ENCODE data around the gene SLC44A3. TPM values are rescaled to one million over a fixed set of nuclear protein-coding genes. Genes with fewer than 3 reads are reported as not detected.

SLC44A3 gene
- total and polyA plus RNA-seq, 2 of the 13 experiments (the other 11 are each of a cell fraction or from before 2014, with no cell fraction given): 6.8 to 14.1 TPM

DNA sequence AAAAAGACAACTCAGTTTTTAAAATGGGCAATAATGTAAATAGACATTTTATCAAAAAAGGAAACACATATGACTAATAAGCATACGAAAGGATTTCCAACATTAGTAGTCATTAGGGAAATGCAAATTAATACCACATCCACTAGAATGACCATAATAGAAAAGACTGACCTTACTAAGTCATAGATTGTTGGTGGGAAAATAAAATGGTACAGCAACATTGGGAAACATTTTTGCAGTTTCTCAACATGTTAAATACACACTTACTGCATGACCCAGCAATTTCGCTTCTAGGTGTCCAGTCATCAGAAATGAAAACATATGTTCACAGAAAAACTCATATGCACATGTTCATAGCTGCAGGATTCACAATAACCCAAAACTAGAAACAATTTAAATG, 29.9 kb upstream of the SLC44A3 start:
- Histone ChIP-seq H3K9me3 (ENCODE audit: low read length) (no peaks in the 10 kb centered on the region), H3K4me1 (ENCODE audit: insufficient read depth, low read length) (peaks cover 23% of the 10 kb centered on the region), H3K4me2 (ENCODE audit: low read depth, low read length) (no peak overlapping the region), H3K27me3 (ENCODE audit: control insufficient read depth in 1 of 2, insufficient read depth in 2 of 2, low read length in 2 of 2) (no peaks in the 10 kb centered on the region), H3K36me3 (replicated peaks in 1 of 2; ENCODE audit: control insufficient read depth in 1 of 2, insufficient read depth in 2 of 2, low read length in 2 of 2) (no peaks in the 10 kb centered on the region), H4K20me1 (ENCODE audit: insufficient read depth, low read length) (no peaks in the 10 kb centered on the region), H2AFZ (ENCODE audit: low read length) (no peak overlapping the region), H3K27ac (ENCODE audit: extremely low read length, insufficient read depth, low read length) (no peak overlapping the region), H3K4me3 (replicated peaks in 1 of 3; ENCODE audit: insufficient read depth in 1 of 3, low read depth in 2 of 3, low read length in 3 of 3) (no peak overlapping the region), H3K79me2 (ENCODE audit: insufficient read depth, low read length) (no peaks in the 10 kb centered on the region), H3K9ac (ENCODE audit: insufficient read depth, low read depth, low read length) (no peak overlapping the region)
- CTCF ChIA-PET (ENCODE audit: low intra/inter-chr PET ratio, low total read pairs): no interaction called here
- no peak for DNase-seq (ENCODE audit: low spot score)
- intact Hi-C loops (cut with micrococcal nuclease; ENCODE audit: unreplicated experiment) (no loop called here), in situ Hi-C loops (cut with HindIII; ENCODE audit: extremely low pct_ligation_motif_present, low pct_unique_long_range_greater_than_20kb) (no loop called here)
- POLR2A ChIA-PET: no interaction called here
- no peak for TF ChIP-seq ZNF331 (CRISPR knock-in tag; IDR thresholded peaks at IDR 0.05)
- TF ChIP-seq, protein P1, sequence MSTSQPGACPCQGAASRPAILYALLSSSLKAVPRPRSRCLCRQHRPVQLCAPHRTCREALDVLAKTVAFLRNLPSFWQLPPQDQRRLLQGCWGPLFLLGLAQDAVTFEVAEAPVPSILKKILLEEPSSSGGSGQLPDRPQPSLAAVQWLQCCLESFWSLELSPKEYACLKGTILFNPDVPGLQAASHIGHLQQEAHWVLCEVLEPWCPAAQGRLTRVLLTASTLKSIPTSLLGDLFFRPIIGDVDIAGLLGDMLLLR (CRISPR knock-in tag; IDR thresholded peaks at IDR 0.05): no peak
- 0 out of 4 replicates have a peak, but pooled peaks of 1 of the 2 experiments have one; percentile 5 for TF ChIP-seq MAFK (conservative IDR thresholded peaks at IDR 0.05 in 1 of 2, IDR thresholded peaks at IDR 0.05 in 1 of 2; ENCODE audit: low read length in 2 of 2)
- TF ChIP-seq FOXP1 (IDR thresholded peaks at IDR 0.05): no peak
- TF ChIP-seq FOXP1 (CRISPR knock-in tag; IDR thresholded peaks at IDR 0.05): no peak
- TF ChIP-seq, protein P2, sequence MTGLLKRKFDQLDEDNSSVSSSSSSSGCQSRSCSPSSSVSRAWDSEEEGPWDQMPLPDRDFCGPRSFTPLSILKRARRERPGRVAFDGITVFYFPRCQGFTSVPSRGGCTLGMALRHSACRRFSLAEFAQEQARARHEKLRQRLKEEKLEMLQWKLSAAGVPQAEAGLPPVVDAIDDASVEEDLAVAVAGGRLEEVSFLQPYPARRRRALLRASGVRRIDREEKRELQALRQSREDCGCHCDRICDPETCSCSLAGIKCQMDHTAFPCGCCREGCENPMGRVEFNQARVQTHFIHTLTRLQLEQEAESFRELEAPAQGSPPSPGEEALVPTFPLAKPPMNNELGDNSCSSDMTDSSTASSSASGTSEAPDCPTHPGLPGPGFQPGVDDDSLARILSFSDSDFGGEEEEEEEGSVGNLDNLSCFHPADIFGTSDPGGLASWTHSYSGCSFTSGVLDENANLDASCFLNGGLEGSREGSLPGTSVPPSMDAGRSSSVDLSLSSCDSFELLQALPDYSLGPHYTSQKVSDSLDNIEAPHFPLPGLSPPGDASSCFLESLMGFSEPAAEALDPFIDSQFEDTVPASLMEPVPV (CRISPR knock-in tag; IDR thresholded peaks at IDR 0.05): no peak
- TF ChIP-seq ZBTB20 (CRISPR knock-in tag; IDR thresholded peaks at IDR 0.05; ENCODE audit: borderline replicate concordance, low read depth): no peak
- TF ChIP-seq, protein P3, sequence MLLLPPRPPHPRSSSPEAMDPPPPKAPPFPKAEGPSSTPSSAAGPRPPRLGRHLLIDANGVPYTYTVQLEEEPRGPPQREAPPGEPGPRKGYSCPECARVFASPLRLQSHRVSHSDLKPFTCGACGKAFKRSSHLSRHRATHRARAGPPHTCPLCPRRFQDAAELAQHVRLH (CRISPR knock-in tag; IDR thresholded peaks at IDR 0.05; ENCODE audit: borderline replicate concordance, low read depth): no peak
- TF ChIP-seq ZNF652 (CRISPR knock-in tag; IDR thresholded peaks at IDR 0.05; ENCODE audit: borderline replicate concordance, low read depth): no peak
- no TSS peak for BruUV-seq (replicated peaks)
- ATAC-seq: no peak
- WGBS (ENCODE audit: low lambda C conversion rate): 100% methylated on average over 2 of the region's 2 CpGs
- no peak for FAIRE-seq

Data from HepG2 (cell line).